Heart left ventricle (tissue), 16 donors: ENCODE measurements around the gene MARCHF3. TPM values are rescaled to one million over a fixed set of nuclear protein-coding genes. Genes with fewer than 3 reads are reported as not detected.
"Not testable (repeated sequence)": the region's sequence is repeated elsewhere in the genome, so short reads cannot be mapped to it uniquely, and the experiment has no call there.

Experiments
- ATAC-seq, 4 donors: fragments of 200-7000 bp; cut with Tn5 transposase; one replicate each; pipeline ENCODE4 v1.9.1; 2020 to 2022; ENCODE audit warnings: moderate library complexity in 4 of 4, mild to moderate bottlenecking in 3 of 4, moderate number of reproducible peaks in 1 of 4
- DNase-seq, 5 donors: peaks; one replicate each; pipeline ENCODE4 v3.0.0-alpha.2; 2020
- H3K27ac ChIP-seq, 12 donors: fragments of 200-600 bp; sonication (generic) in 4 of 12; one replicate each; pipeline versions ENCODE4 v1.5.0 to v1.8.0; 2016 to 2022; ENCODE audit warnings: mild to moderate bottlenecking in 2 of 12
- H3K27me3 ChIP-seq, 9 donors: fragments of 200-600 bp; sonication (generic) in 2 of 9; one replicate each; pipeline versions ENCODE4 v1.5.1 to v1.8.0; 2016 to 2022; ENCODE audit warnings: mild to moderate bottlenecking in 3 of 9
- H3K36me3 ChIP-seq, 9 donors: fragments of 200-600 bp; sonication (generic) in 2 of 9; one replicate each; pipeline versions ENCODE4 v1.5.0 to v1.8.0; 2018 to 2022; ENCODE audit warnings: mild to moderate bottlenecking in 2 of 9
- H3K4me1 ChIP-seq, 12 donors: fragments of 200-600 bp; sonication (generic) in 4 of 12; one replicate each; pipeline versions ENCODE4 v1.5.0 to v1.8.0; 2016 to 2022; ENCODE audit warnings: mild to moderate bottlenecking in 3 of 12
- H3K4me3 ChIP-seq, 12 donors: fragments of 200-600 bp; sonication (generic) in 4 of 12; one replicate each; pipeline versions ENCODE4 v1.5.0 to v1.8.0; 2017 to 2022; ENCODE audit warnings: mild to moderate bottlenecking in 9 of 12, moderate library complexity in 4 of 12
- H3K9me3 ChIP-seq, 12 donors: fragments of 200-600 bp; sonication (generic) in 4 of 12; one replicate each; pipeline versions ENCODE4 v1.5.0 to v1.8.0; 2016 to 2022; ENCODE audit warnings: mild to moderate bottlenecking in 1 of 12
- CTCF ChIP-seq, 12 donors: fragments of 200-600 bp; sonication (generic) in 4 of 12; IDR thresholded peaks; one replicate each; pipeline versions ENCODE4 v1.5.0 to v1.8.0; 2018 to 2022; ENCODE audit warnings: antibody characterized with exemption in 12 of 12, mild to moderate bottlenecking in 5 of 12
- POLR2A ChIP-seq, 2 donors: fragments of 450-650 bp; IDR thresholded peaks; one replicate each; pipeline ENCODE4 v1.6.1; 2017; ENCODE audit warnings: antibody characterized with exemption in 2 of 2, mild to moderate bottlenecking in 2 of 2, moderate library complexity in 2 of 2
- WGBS, 4 donors: extraction: QIAGEN DNeasy Blood & Tissue Kit in 2 of 4; methylation state at CpG; one replicate each; pipeline versions ENCODE4 v1.1.5 to v1.1.7; 2013 to 2018; 5-methylcytosine and 5-hydroxymethylcytosine counted together
- intact Hi-C, 10 donors: fragments of 100-400 bp; cut with DNase I; formaldehyde crosslinking; loops; one replicate each; pipeline versions ENCODE4 v1.11.1 to v1.14.2; 2022
- polyA plus RNA-seq, 2 donors: library from polyadenylated mRNA; stranded (reverse); fragments of 200-250 nt; gene quantifications; one replicate each; pipeline ENCODE4 v1.2.3, GENCODE V29; 2013
- total RNA-seq, 9 donors: library from RNA; depleted of rRNA in 2 of 9; stranded (reverse); fragments of >200 nt in 2 of 9; fragmentation: NEBNext Ultra II Directional in 3 of 9; extraction: Animal tissue kit (Norgen Biotek cat#: 25700) in 3 of 9; gene quantifications; one replicate each; pipeline versions ENCODE4 v1.1.0 to v1.2.4, GENCODE V29; 2016 to 2023
- donor health status: ischemic (EF 13 %, LVEDD 7.1; RV severe dilation, severe dysfunction).
- donor health status: healthy with polysubstance abuse.
- donor health status: DM: no; HTN: yes; CAD: no.
- donor health status: DM: no; HTN: no; CAD: no.
- donor health status: ischemic (EF 25% LVEDD 6.9; RV normal size, moderate dysfunction).
- donor health status: ischemic (EF 25% LVEDD 5.7; RV mildly dilated, moderate dysfunction).
- donor health status: healthy.
- donor health status: DM: yes; HTN: yes; CAD: no.
- donor health status: ischemic (EF 35%, LVEDD 5.7; RV mildly dilated, moderate dysfunction).
- donor health status: nonischemic (EF 11% LVEDD 7.7; RV severe dilation, severe dysfunction).
- donor health status: DM: yes; HTN: yes; CAD: no.
- donor health status: PGD.
- donor health status: ischemic (EF 29% LVEDD 5.4; RV normal size, mild dysfunction).
- donor health status: nonischemic (EF 23%, LVEDD 6.1; RV moderate dilation, normal function).

MARCHF3 gene
- total and polyA plus RNA-seq, 11 donors, result 9.9 to 113 (median 38.0) TPM

GRCh38 chr5:127006744-127007143, 23.6 kb downstream of the MARCHF3 start:
- H3K27me3 ChIP-seq, result no peaks in the 10 kb centered on the region
- intact Hi-C loops, result loop anchor here in 1 of 10 donors (5.0 kb wide), 1 partner anchor 34 kb away; no protein-coding TSS in a partner anchor
- H3K4me1 ChIP-seq, result peaks cover 0 to 71% (median 31%) of the 10 kb centered on the region in 12 donors
- ATAC-seq, result no peak
- TF ChIP-seq CTCF (IDR thresholded peaks at IDR 0.05) (no peak), POLR2A (IDR thresholded peaks at IDR 0.05) (no peak)
- H3K4me3 ChIP-seq, result peak overlapping the region in 1 of 12 donors; percentile 8
- no peak for DNase-seq
- H3K9me3 ChIP-seq, result no peaks in the 10 kb centered on the region
- WGBS, 4 donors, result 29 to 35% (median 33%) methylated on average over 5 of the region's 5 CpGs
- peak overlapping the region in 3 of 12 donors; percentile 3 to 28 (median 17) for H3K27ac ChIP-seq
- no peaks in the 10 kb centered on the region for H3K36me3 ChIP-seq

DNA sequence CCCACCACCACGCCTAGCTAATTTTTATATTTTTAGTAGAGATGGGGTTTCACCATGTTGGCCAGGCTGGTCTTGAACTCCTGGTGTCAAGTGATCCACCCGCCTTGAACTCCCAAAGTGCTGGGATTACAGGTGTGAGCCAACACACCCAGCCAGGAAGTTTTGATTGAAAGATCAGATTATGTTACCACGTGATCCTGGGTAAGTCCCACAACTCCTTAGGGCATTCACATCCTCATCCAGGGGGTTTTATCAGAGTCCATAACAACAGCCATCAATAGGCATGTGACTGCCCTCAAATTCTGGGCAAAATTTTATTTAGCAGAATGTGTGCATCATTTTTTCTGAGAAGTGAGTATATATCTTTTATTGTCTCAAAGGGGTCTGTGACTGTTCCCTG, 25.1 kb downstream of the MARCHF3 start:
- not testable (repeated sequence) for H3K4me3 ChIP-seq, ATAC-seq, DNase-seq, H3K36me3 ChIP-seq, H3K27ac ChIP-seq, H3K27me3 ChIP-seq, H3K9me3 ChIP-seq
- peaks cover 0 to 64% (median 28%) of the 10 kb centered on the region in 12 donors for H3K4me1 ChIP-seq
- 69 to 81% (median 79%) methylated on average over 3 of the region's 3 CpGs for WGBS, 4 donors
- intact Hi-C loops, result loop anchor here in 1 of 10 donors (5.0 kb wide), 1 partner anchor 33 kb away; no protein-coding TSS in a partner anchor

DNA sequence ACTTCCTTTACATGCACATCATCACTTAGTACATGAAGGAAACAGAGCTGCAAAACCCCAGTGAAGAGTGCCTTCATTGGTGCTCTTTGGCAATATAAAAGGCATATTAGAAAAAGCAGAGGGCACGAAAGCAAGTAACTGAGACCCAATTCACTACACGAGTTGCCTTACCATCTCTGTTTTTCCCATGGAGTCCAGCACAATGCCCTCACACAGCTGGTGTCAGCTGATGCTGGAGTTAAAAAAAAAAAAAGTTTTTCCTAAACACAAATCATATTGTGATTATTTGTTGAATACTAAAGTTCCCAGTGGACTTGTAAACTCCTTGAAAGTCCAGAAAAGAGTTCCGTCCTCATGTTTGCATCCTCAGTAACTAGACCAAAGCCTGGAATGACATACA, 25.6 kb downstream of the MARCHF3 start:
- Histone ChIP-seq H3K27me3 (no peaks in the 10 kb centered on the region), H3K4me3 (no peak overlapping the region), H3K36me3 (no peaks in the 10 kb centered on the region), H3K9me3 (no peaks in the 10 kb centered on the region), H3K27ac (peak overlapping the region in 2 of 12 donors; percentile 4 to 43), H3K4me1 (peaks cover 0 to 59% (median 24%) of the 10 kb centered on the region in 12 donors)
- no peak for DNase-seq
- intact Hi-C loops, result loop anchor here in 1 of 10 donors (5.0 kb wide), 1 partner anchor 32 kb away; no protein-coding TSS in a partner anchor
- TF ChIP-seq CTCF (IDR thresholded peaks at IDR 0.05) (no peak), POLR2A (IDR thresholded peaks at IDR 0.05) (no peak)
- ATAC-seq, result no peak
- 72 to 74% (median 72%) methylated on average over 3 of the region's 3 CpGs for WGBS, 4 donors

- WGBS, 4 donors, result 62 to 68% (median 66%) methylated on average over 7 of the region's 7 CpGs
- no peaks in the 10 kb centered on the region for H3K36me3 ChIP-seq
Measured at GRCh38 chr5:127003798-127004495, 26.4 kb downstream of the MARCHF3 start.

More at GRCh38 chr5:127003798-127004495, 26.4 kb downstream of the MARCHF3 start:
- Histone ChIP-seq H3K9me3 (no peaks in the 10 kb centered on the region), H3K4me1 (peaks cover 0 to 56% (median 28%) of the 10 kb centered on the region in 12 donors), H3K27ac (peak overlapping the region in 4 of 12 donors; percentile 4 to 43 (median 27)), H3K4me3 (no peak overlapping the region), H3K27me3 (no peaks in the 10 kb centered on the region)
- peak in 2 of 4 donors; percentile 41 to 58 for ATAC-seq
- intact Hi-C loops, result no loop called here
- TF ChIP-seq POLR2A (IDR thresholded peaks at IDR 0.05) (no peak), CTCF (IDR thresholded peaks at IDR 0.05) (no peak)
- no peak for DNase-seq
